CD14-positive monocyte (primary cell): Measurements from ENCODE around the gene DIDO1. TPM values are rescaled to one million over a fixed set of nuclear protein-coding genes. Genes with fewer than 3 reads are reported as not detected.

Experiments
- DNase-seq, 3 donors: peaks; one replicate each; pipeline ENCODE4 v3.0.0-alpha.2; 2011 to 2022
- H2AFZ ChIP-seq: 2 replicates; pipeline ENCODE4 v1.6.0; 2012; ENCODE audit warnings: mild to moderate bottlenecking, low read depth, low read length, inconsistent platforms; ENCODE audit not compliant: insufficient read depth, poor library complexity, severe bottlenecking
- H3K27ac ChIP-seq, 2 donors: 1 replicate in 1 of 2; 2 replicates in 1 of 2; pipeline ENCODE4 v1.5.1; 2012 to 2013; ENCODE audit warnings: low read length in 2 of 2, control low read depth in 1 of 2, inconsistent platforms in 1 of 2, low read depth in 1 of 2, mild to moderate bottlenecking in 1 of 2
- H3K27me3 ChIP-seq, 2 donors: one replicate each; pipeline versions ENCODE4 v1.6.0 to v1.6.1; 2011 to 2013; ENCODE audit warnings: low read length in 2 of 2; ENCODE audit not compliant: control insufficient read depth in 2 of 2, insufficient read depth in 2 of 2
- H3K36me3 ChIP-seq, 2 donors: replicated peaks in 1 of 2; 1 replicate in 1 of 2; 2 replicates in 1 of 2; pipeline versions ENCODE4 v1.5.1 to v1.6.1; 2012 to 2013; ENCODE audit warnings: low read length in 2 of 2, control low read depth in 1 of 2, inconsistent platforms in 1 of 2, mild to moderate bottlenecking in 1 of 2; ENCODE audit not compliant: insufficient read depth in 2 of 2, control insufficient read depth in 1 of 2
- H3K4me1 ChIP-seq, 2 donors: 1 replicate in 1 of 2; 2 replicates in 1 of 2; pipeline versions ENCODE4 v1.5.1 to v1.6.1; 2012 to 2013; ENCODE audit warnings: low read length in 2 of 2, control low read depth in 1 of 2, inconsistent platforms in 1 of 2, mild to moderate bottlenecking in 1 of 2, moderate library complexity in 1 of 2; ENCODE audit not compliant: insufficient read depth in 2 of 2, control insufficient read depth in 1 of 2
- H3K4me2 ChIP-seq: replicated peaks from 2 replicates; pipeline ENCODE3; 2012; ENCODE audit warnings: low read length, moderate library complexity, mild to moderate bottlenecking; ENCODE audit not compliant: poor library complexity, severe bottlenecking; ENCODE audit errors: extremely low read depth
- H3K4me3 ChIP-seq, 3 experiments: fragments of 200-600 bp in 1 of 3; sonication (generic) in 1 of 3; replicated peaks in 1 of 3; 1 replicate in 2 of 3; 2 replicates in 1 of 3; pipeline ENCODE4 v1.5.1; 2011 to 2013; ENCODE audit warnings: low read length in 3 of 3, mild to moderate bottlenecking in 3 of 3, control low read depth in 2 of 3, low read depth in 2 of 3, inconsistent platforms in 1 of 3, moderate library complexity in 1 of 3
- H3K79me2 ChIP-seq: 2 replicates; pipeline ENCODE4 v1.6.0; 2012; ENCODE audit warnings: mild to moderate bottlenecking, control low read depth, inconsistent platforms, low read length, moderate library complexity; ENCODE audit not compliant: insufficient read depth
- H3K9ac ChIP-seq: 2 replicates; pipeline ENCODE4 v1.6.0; 2017; ENCODE audit warnings: low read length, mild to moderate bottlenecking; ENCODE audit not compliant: insufficient read depth, poor library complexity, severe bottlenecking
- H3K9me3 ChIP-seq, 2 donors: replicated peaks in 1 of 2; 1 replicate in 1 of 2; 2 replicates in 1 of 2; pipeline versions ENCODE4 v1.5.1 to v1.6.1; 2012 to 2013; ENCODE audit warnings: low read length in 2 of 2, control low read depth in 1 of 2; ENCODE audit not compliant: control insufficient read depth in 1 of 2, insufficient read depth in 1 of 2
- H4K20me1 ChIP-seq: 2 replicates; pipeline ENCODE4 v1.6.0; 2012; ENCODE audit warnings: mild to moderate bottlenecking, low read length, control low read depth, moderate library complexity; ENCODE audit not compliant: insufficient read depth
- H3K27ac Mint-ChIP-seq, 7 donors: one replicate each; pipeline ENCODE4 v1.8.0; 2020; ENCODE audit warnings: mild to moderate bottlenecking in 7 of 7, mixed read lengths in 7 of 7, moderate library complexity in 6 of 7, inconsistent platforms in 2 of 7
- H3K27me3 Mint-ChIP-seq, 3 donors: one replicate each; pipeline ENCODE4 v1.8.0; 2021 to 2022; ENCODE audit warnings: low read depth in 3 of 3, mild to moderate bottlenecking in 3 of 3, mixed read lengths in 3 of 3, moderate library complexity in 3 of 3, inconsistent platforms in 1 of 3
- H3K36me3 Mint-ChIP-seq, 2 donors: one replicate each; pipeline ENCODE4 v1.8.0; 2020; ENCODE audit warnings: mixed read lengths in 2 of 2, inconsistent platforms in 1 of 2, mild to moderate bottlenecking in 1 of 2
- H3K4me1 Mint-ChIP-seq: one replicate; pipeline ENCODE4 v1.8.0; 2020; ENCODE audit warnings: mild to moderate bottlenecking, mixed read lengths
- H3K4me3 Mint-ChIP-seq, 2 donors: one replicate each; pipeline ENCODE4 v1.8.0; 2020; ENCODE audit warnings: mild to moderate bottlenecking in 2 of 2, mixed read lengths in 2 of 2, moderate library complexity in 1 of 2
- H3K9me3 Mint-ChIP-seq, 7 donors: one replicate each; pipeline ENCODE4 v1.8.0; 2020 to 2022; ENCODE audit warnings: mixed read lengths in 7 of 7, mild to moderate bottlenecking in 6 of 7, moderate library complexity in 6 of 7, inconsistent platforms in 2 of 7
- WGBS: methylation state at CpG from one replicate; pipeline ENCODE4 v1.1.5; 2013; ENCODE audit warnings: missing lambda C conversion rate; ENCODE audit not compliant: insufficient coverage; 5-methylcytosine and 5-hydroxymethylcytosine counted together
- intact Hi-C, 2 donors: fragments of 100-400 bp; cut with micrococcal nuclease; formaldehyde crosslinking; loops; one replicate each; pipeline versions ENCODE4 v1.15.0 to v1.15.1; 2023
- polyA plus RNA-seq, 3 donors: library from polyadenylated mRNA; depleted of rRNA in 1 of 3; unstranded in 2 of 3; stranded (reverse) in 1 of 3; fragments of 300-500 nt in 2 of 3; fragments of >200 nt in 1 of 3; fragmentation: Illumina TruSeq in 2 of 3; gene quantifications; 1 replicate in 2 of 3; 2 replicates in 1 of 3; pipeline ENCODE4 v1.2.3, GENCODE V29; 2012 to 2021
- TF ChIP-seq, protein P1 (sequence below): fragments of 200-600 bp; IDR thresholded peaks from one replicate; pipeline ENCODE4 v1.8.0; 2022; ENCODE audit warnings: antibody characterized with exemption, mild to moderate bottlenecking

DIDO1 gene
- polyA plus RNA-seq, 3 donors: 8.5 to 23.8 (median 12.9) TPM

DNA sequence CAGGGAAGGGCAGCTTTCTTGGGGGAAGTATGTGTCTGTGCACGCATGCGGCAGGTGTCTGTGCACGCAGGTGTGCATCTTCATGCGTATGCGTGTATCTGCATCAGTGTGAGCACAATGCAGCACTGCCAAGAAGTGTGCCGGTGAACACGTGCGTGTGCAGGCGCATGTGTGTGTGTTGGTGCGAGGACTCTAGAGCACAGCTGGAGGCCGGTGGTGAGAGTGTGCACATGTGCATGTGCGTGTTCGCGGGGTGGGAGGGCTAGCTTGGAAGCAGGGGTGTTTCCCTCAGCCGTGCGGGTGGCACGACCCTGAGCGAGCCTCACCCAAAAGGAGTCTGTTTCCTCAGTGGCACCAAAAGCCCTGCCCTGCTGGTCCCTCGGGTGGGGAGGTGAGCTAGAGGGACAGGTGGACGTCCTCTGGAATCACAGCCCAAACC is 33.7 kb upstream of the DIDO1 start:
- Histone ChIP-seq H3K27ac (no peak overlapping the region), H3K4me3 (no peak overlapping the region), H4K20me1 (no peaks in the 10 kb centered on the region), H3K4me2 (no peak overlapping the region), H3K27me3 (no peaks in the 10 kb centered on the region), H3K9me3 (no peaks in the 10 kb centered on the region), H3K79me2 (peaks cover 5% of the 10 kb centered on the region), H2AFZ (no peak overlapping the region), H3K9ac (no peak overlapping the region), H3K36me3 (peaks cover 13 to 42% of the 10 kb centered on the region in 2 donors), H3K4me1 (peaks cover 11% of the 10 kb centered on the region in 2 donors)
- Mint-ChIP-seq H3K9me3 (no peaks in the 10 kb centered on the region), H3K4me1 (peaks cover 24% of the 10 kb centered on the region), H3K4me3 (no peak overlapping the region), H3K27ac (no peak overlapping the region), H3K36me3 (peaks cover 29 to 56% of the 10 kb centered on the region in 2 donors), H3K27me3 (peaks cover 0 to 2% (median 2%) of the 10 kb centered on the region in 3 donors)
- WGBS: 83% methylated on average over 19 of the region's 20 CpGs
- DNase-seq: no peak
- intact Hi-C loops: no loop called here
- TF ChIP-seq, protein P1, sequence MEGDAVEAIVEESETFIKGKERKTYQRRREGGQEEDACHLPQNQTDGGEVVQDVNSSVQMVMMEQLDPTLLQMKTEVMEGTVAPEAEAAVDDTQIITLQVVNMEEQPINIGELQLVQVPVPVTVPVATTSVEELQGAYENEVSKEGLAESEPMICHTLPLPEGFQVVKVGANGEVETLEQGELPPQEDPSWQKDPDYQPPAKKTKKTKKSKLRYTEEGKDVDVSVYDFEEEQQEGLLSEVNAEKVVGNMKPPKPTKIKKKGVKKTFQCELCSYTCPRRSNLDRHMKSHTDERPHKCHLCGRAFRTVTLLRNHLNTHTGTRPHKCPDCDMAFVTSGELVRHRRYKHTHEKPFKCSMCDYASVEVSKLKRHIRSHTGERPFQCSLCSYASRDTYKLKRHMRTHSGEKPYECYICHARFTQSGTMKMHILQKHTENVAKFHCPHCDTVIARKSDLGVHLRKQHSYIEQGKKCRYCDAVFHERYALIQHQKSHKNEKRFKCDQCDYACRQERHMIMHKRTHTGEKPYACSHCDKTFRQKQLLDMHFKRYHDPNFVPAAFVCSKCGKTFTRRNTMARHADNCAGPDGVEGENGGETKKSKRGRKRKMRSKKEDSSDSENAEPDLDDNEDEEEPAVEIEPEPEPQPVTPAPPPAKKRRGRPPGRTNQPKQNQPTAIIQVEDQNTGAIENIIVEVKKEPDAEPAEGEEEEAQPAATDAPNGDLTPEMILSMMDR: no peak

DNA sequence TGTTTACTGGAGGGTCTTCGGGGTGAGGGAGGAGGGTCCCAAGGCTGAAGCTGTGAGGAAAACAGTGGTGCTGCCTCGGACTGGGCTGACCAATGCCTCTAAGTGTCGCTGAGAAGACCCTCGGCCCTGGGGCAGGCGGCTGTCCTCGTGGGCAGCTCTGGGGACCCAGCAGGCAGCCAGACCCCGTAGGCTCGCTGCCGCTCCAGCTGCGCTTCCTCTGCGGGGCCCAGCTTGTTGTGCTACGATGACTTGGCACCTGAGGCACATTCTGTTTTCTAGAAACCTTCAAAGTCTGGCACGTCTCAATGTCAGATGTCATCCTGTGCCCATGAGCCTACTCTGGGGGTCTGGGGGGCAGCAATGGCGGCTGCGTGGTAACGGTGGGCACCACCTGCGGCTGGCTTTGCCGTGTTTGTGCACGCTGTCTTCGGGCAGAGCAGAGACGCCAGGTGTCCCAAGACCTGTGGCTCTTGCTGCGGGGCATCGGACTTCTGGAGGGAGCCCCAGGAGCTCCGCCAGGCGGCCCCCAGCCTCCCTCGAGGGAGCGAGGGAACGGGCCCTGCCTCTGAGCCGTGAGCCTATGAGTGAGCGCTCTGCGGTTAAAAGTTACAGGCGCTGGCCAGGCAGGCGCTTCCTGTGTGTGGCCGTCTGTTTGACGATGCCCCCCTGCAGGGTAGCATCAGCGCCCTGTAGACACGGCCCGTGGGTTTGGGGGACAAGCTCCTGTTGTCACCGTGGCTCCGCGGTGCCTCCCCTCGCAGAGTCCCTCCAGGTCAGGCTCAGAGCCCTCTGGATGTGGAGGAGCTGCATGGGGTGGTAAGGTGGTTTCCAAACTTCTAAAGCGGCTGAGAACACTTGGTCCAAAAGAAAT is 33.0 kb upstream of the DIDO1 start:
- TF ChIP-seq, protein P1: no peak
- Mint-ChIP-seq H3K4me1 (peaks cover 27% of the 10 kb centered on the region), H3K27ac (no peak overlapping the region), H3K27me3 (peaks cover 0 to 2% (median under 1%) of the 10 kb centered on the region in 3 donors), H3K9me3 (no peaks in the 10 kb centered on the region), H3K4me3 (peak overlapping the region; percentile 24 to 71), H3K36me3 (peaks cover 29 to 49% of the 10 kb centered on the region in 2 donors)
- no peak overlapping the region for H3K4me3 ChIP-seq
- no peak overlapping the region for H2AFZ ChIP-seq
- no peak overlapping the region for H3K9ac ChIP-seq
- no peaks in the 10 kb centered on the region for H3K27me3 ChIP-seq
- H3K79me2 ChIP-seq: peaks cover 5% of the 10 kb centered on the region
- DNase-seq: peak in 1 of 3 donors; percentile 10
- H3K9me3 ChIP-seq: no peaks in the 10 kb centered on the region
- H4K20me1 ChIP-seq: no peaks in the 10 kb centered on the region
- peaks cover 17 to 18% of the 10 kb centered on the region in 2 donors for H3K4me1 ChIP-seq
- H3K4me2 ChIP-seq: no peak overlapping the region
- no peak overlapping the region for H3K27ac ChIP-seq
- intact Hi-C loops: no loop called here
- H3K36me3 ChIP-seq: peaks cover 9 to 35% of the 10 kb centered on the region in 2 donors
- WGBS: 27% methylated on average over 43 of the region's 43 CpGs
